ENCODE data around the gene PDE4A.
"Not testable (repeated sequence)": the region's sequence is repeated elsewhere in the genome, so short reads cannot be mapped to it uniquely, and the experiment has no call there.

The PDE4A gene

DNA sequence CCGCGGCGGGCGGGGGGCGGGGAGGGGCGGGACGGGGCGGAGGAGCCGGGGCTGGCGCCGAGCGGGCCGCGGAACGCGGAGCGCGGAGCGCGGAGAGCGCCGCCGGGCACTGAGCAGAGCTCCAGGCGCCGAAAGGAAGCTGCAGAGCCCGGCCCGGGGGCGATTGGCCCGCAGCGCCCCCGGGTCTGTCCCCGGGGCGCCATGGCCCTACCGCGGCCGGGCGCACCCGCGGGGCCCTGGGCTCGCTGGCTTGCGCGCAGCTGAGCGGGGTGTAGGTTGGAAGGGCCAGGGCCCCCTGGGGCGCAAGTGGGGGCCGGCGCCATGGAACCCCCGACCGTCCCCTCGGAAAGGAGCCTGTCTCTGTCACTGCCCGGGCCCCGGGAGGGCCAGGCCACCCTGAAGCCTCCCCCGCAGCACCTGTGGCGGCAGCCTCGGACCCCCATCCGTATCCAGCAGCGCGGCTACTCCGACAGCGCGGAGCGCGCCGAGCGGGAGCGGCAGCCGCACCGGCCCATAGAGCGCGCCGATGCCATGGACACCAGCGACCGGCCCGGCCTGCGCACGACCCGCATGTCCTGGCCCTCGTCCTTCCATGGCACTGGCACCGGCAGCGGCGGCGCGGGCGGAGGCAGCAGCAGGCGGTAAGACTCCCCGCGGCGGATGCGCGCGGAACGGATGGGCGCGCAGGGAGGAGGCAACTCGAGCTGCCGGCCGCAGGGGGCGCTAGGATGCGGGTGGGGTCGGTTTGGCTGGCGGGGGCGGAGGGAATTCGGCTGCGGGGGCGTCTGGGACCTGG is at the start of gene PDE4A:
TSS of gene PDE4A (plus strand) at position 95 of the 796 bp plus-strand sequence. CDS start at position 322, 227 bp downstream.
- peak; percentile 38 to 48 for DNase-seq

DNA sequence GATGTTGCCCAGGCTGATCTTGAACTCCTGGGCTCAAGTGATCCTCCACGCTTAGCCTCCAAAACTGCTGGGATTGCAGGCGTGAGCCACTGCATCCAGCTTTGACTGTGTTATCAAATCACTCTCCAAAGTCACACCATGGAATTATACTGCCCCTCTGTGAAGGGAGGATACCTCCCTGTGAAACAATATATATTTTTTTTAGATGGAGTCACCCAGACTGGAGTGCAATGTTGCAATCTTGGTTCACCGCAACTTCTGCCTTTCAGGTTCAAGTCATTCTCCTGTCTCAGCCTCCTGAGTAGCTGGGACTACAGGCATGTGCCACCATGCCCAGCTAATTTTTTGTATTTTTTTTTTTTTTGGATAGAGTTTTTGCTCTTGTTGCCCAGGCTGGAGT is 47.6 kb upstream of the PDE4A start:
- peak; percentile 78 to 84 for DNase-seq

DNA sequence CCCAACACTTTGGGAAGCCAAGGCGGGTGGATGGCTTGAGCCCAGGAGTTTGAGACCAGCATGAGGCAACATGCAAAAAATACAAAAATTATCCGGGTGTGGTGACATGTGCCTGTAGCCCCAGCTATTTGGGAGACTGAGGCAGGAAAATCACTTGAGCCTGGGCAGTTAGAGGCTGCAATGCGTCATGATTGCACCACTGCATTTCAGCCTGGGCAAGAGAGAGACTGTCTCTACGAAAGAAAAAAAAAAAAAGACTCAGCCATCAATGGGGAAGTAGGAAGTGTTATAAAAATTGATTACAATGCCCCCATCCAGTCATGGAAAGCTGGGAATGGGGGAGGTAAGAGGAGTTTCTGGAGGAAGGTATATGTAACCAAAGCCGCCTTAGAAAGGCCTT is 45.4 kb upstream of the PDE4A start:
- DNase-seq: no peak

DNA sequence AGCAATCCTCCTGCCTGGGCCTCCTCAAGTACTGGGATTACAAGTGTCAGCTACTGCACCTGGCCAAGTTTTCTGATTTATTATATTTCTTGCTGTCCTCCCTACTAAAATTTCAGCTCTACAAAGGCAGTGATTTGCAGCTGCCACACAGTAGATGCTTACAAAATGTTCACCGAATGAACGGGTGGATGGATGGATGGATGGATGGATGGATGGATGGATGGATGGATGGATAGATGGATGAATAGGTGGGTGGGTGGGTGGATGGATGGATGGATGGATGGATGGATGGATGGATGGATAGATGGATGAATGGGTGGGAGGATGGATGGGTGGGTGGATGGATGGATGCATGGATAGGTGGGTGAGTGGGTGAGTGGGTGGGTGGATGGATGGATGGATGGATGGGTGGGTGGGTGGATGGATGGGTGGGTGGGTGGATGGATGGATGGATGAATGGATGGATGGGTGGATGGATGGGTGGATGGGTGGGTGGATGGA is 43.1 kb upstream of the PDE4A start:
- not testable (repeated sequence) for DNase-seq

DNA sequence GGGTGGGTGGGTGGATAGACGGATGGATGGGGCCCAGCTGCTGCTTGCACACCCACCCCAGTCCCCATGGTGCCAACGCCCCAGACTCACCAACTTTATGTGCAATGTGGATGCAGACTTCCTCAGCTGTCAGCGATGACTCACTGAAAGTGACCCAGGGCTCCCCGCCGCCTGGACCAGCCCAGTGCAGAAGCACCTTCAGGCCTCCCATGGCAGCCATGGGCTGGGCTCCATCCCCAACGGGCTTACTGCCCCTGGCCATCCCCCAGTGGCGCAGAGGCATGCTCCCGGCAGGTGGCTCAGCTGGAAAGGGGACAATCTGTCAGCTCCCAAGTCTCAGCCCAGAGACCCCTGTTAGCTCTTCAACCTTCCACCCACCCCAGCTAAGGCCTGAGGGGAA is 42.2 kb upstream of the PDE4A start:
- DNase-seq: no peak

DNA sequence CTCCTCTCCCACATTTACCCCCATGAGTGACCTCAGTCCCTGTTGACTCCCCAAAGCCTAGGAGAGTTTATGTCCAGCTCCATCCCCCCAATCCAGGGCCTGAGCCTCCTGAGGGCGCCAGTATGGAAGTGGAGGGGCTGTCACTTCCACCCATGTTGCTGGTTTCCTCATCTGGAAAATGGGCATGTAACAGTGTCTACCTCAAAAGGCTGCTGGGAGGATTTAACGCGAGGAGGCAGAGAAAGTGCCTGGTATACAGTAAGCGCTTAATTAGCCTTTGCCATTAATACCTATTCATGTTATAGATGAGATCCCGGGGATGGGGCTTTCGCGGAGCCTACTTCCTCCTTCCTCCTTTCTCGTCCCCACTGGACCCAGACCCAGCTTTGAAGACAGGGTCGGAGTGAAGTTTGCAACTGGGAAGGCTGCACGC is 40.4 kb upstream of the PDE4A start:
- no peak for DNase-seq

DNA sequence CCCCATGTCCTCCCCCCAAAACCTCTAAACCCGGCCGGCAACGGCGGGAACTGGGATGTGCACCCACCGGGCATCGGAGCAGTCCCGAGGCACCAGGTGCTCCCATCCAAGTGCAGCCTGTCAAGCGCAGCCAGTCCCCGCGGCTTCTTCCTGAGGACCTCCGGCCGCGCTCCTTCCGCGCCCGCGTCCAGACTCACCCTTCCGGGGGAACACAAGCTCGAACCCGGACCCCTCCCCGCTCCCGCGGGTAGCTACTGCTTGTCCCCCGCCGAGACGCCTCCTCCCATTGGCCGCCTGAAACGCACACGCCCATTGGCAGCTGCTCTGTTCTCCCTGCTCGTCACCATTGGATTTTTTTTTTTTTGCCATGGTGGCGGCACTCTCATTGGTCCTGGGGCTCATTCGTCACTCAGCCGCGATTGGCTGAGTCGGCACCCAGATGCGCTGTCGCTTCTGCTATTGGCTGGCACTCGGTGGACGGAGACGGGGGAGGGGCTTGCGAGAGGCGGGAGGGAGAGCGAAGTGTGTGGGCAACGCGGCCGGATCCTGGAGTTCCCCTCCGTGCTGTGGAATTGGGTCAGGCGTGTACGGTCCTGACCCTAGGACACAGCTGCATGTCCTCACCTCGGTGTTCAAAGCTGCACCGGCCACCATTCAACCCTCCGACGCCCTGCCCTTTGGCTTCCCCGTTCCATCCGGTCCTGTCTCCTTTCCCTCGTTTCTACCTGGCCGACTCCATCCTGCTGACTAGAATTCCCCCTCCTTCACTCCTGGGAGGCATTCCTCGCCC is 39.8 kb upstream of the PDE4A start, which contains the start of gene TYK2:
TSS of gene TYK2 (minus strand) at position 260 of the 790 bp plus-strand sequence. CDS start 2,166 bp downstream, outside the sequence.
- DNase-seq: peak; percentile 97 to 98

DNA sequence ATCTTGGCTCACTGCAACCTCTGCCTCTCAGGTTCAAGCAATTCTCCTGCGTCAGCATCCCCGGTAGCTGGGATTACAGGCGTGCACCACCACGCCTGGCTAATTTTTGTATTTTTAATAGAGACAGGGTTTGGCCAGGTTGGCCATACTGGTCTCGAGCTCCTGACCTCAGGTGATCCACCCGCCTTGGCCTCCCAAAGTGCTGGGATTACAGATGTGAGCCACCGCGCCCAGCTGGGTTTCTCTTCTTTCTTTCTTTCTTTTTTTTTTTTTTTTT is 37.2 kb upstream of the PDE4A start:
- not testable (repeated sequence) for DNase-seq

DNA sequence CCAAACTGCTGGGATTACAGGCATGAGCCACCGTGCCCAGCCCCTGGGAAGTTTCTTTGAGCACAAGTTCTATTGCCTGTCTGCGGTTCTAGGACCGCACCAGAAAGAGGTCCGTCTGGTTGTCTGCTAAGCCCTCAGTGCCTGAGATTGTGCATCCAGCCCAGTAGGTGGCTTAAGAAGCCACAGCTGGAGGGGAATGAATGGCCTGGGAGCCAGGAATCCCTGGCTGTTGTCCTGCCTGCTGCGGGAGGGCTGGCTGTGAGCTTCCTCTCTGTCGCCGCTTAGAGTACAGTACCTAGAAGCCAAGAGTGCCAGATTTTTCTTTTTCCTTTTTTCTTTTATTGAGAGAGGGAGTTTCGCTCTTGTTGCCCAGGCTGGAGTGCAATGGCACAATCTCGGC is 35.8 kb upstream of the PDE4A start:
- DNase-seq: no peak

DNA sequence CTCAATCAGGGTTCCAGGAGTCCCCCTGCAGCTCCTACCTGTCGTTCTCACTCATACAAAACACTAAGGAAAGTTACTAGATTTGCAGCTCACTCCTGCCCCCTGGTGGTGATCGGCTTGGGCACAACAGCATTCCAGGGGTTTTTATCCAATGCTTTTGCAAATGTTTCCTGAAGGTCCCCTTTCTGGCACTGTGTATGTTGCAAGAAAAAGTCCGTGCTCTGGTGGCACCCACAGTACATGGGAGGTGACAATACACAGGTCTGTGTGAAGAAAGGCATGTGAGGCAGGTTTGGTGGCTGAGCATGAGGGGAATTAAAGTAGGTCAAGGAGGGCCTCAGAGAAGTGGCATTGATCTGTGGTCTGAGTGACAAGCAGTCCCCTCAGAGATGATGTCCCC is 31.4 kb upstream of the PDE4A start:
- peak; percentile 73 to 77 for DNase-seq

DNA sequence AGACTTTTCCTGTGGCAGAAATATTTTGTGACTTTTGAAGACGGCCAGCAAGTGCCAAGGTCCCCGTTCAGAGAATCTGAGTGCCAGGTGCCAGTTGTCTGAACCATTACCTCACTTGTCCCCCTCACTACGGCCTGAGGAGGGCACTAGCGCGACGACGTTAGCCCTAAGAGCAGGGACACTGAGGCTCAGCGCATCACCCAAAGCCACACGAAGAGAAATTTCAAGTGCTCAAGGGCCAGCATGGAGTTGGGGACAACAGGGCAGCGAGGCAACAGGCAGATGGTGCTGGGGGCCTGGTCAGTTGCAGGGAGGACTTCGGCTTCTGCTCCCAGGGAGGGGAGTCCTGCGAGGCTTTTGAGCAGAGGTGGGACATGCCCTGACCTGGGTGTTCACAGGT is 30.5 kb upstream of the PDE4A start:
- DNase-seq: peak; percentile 32 to 40

DNA sequence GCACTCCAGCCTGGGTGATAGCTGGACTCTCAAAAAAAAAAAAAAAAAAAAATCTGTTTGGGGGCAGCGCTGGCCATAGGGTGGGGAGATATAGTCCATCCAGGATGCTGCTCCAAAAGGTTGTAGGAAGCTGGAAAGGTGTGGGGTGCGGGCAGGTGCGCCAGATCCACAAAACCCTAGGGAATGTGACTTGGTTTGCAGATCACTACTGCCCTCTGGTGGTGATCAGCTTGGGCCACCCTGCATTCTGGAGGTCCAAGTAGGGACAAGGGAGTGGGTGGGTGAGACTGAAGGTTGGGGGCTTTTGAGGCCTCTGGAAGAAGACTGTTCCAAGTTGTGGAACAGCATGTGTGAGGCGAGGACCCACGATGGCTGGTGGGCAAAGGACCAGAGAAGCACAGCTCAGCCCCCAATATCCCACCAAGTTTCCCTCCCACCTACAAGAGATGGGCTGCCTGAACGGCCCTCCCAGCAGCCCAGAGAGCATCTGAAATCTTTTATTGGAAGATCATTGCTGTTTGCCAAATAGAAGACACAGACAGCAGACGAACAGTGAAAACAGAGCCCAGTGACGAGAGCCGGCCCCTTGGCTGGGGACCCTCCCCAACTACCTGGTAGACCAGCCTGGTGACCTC is 29.6 kb upstream of the PDE4A start:
- peak; percentile 49 to 57 for DNase-seq

DNA sequence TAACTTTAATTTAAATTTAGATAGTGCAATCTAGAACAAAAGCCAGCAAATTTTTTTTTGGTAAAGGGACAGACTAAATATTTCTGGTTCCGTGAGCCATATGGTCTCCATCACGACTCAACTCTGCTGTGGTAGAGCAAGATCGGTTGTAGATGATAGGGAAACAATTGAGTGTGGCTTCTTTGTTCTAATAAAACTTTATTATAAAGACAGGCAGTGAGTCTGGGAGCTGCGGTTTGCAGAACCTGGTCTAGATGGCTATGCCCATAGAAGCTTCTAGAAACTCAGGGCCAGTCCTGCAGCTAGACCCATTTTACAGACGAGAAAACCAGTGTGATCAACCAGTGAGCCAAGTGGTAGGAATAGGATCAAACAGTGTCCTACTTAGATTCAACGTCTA is 28.2 kb upstream of the PDE4A start:
- no peak for DNase-seq

DNA sequence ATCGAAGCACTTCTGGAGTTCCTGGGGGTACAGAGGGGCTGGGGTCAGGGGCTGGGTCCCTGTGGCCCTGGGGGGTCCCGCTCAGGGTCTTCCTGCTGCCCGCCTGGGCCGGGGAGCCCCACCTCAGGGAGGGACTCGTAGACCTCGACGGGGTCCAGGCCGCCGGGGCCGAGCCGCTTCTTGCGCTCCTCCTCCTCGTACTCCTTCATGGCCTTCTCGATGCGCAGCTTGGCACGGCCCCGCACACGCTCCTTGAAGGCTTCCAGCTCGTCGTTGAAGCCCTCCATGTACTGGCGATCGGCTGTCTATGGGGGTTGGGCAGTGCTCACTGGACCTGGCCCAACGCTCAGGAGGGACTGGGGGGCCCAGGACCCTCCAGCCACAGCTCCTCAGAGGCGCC is 27.2 kb upstream of the PDE4A start:
- no peak for DNase-seq

DNA sequence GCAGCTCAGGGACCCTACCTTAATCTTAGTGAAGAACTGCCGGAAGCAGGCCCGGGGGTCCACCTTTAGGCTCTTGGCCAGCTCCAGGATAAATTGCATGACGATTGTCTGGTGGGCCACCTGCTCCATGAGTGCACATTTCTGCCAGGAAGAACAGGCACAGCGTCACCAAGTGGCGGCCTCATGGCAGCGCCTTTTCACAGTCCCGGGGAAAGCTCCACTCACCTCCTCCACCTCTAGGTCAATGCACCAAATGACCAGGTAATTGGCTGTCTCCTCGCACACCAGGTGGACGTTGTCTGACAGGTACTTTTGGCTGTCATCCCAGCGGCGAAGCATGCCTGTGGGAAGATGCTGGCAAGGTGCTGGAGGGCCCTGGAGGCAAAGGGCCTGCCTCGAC is 25.3 kb upstream of the PDE4A start:
- DNase-seq: no peak

DNA sequence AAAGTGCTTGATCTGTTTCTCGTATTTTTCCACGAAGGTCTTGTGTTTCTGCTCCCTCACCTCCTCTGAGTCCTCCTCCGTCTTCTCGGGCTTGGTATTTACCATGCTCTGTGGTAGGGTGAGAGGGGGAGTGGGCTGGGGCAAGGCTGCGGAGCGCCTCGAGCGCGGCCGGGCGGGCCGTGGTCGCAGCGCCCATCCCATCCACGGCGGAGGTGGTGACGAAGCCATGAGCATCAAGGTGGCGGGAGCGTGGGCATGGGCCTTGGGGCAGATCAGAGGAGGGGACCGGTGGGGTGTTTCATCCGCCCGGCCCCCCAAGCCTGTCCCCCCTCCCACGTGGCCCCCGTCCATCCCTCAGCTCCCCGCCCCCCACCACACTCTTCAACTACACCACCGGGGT is 24.9 kb upstream of the PDE4A start:
- no peak for DNase-seq

DNA sequence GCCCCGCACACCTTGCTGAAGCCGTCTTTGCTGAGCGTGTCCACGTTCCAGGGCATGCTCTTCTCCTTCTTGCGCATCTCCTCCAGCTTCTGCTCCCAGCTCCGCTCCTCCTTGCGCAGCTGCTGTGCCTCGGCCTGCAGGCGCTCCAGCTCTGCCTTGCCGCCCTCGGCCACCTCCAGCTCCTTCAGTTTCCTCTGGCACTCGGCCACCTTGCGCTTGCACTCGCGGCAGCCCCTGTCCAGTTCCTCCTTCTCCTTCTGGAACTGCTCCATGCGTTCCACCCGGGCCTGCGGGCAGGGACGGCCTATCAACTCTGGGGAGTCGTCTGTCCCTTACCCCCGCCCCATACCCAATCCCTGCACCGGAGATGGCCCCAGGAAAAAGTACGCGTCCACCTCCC is 24.4 kb upstream of the PDE4A start:
- no peak for DNase-seq

DNA sequence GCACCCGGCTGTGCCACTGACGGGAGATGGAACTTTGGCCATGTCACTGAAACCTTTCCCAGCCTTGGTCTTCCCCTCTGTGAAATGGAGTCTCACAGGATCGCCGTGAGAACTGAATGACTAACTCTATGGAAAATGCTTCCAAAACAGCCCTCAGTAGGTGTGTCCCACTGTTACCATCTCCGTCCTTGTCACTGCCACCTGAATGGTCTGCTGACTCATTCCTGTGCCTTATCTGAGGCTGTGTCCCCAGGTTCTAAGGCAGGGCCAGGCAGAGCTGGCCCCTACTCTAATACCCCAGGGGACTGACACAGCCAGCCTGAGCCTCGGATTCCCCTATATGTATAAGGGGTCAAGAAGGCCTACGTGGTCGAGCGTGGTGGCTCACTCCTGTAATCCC is 21.5 kb upstream of the PDE4A start:
- DNase-seq: no peak

DNA sequence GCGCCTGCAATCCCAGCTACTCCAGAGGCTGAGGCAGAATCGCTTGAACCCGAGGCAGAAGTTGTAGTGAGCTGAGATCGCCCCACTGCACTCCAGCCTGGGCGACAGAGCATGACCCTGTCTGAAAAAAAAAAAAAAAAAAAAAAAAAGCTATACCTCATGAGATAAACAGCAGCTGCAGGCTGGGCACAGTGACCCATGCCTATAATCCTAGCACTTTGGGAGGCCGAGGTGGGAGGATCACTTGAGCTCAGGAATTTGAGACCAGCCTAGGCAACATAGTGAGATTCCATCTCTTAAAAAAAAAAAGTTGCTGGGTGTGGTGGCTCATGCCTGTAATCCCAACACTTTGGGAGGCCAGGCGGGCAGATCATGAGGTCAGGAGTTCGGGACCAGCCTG is 21.0 kb upstream of the PDE4A start:
- not testable (repeated sequence) for DNase-seq

DNA sequence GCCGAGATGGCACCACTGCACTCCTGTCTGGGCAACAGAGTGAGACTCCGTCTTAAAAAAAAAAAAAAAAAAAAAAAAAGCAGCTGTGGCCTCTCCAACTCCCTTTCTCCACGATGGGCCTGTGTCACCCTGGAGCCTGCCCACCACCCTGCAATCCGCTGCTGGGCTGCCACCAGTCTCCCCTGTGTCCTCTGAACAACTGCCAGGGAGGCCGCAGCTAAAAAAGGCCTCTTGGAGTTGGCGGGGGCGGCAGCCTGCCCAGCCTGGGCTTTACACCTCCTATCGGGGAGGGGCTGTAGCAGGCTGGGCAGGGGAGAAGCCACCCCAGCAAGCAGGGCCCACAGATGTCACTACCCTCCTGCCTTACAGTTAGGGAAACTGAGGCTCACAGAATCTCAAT is 20.5 kb upstream of the PDE4A start:
- no peak for DNase-seq

DNA sequence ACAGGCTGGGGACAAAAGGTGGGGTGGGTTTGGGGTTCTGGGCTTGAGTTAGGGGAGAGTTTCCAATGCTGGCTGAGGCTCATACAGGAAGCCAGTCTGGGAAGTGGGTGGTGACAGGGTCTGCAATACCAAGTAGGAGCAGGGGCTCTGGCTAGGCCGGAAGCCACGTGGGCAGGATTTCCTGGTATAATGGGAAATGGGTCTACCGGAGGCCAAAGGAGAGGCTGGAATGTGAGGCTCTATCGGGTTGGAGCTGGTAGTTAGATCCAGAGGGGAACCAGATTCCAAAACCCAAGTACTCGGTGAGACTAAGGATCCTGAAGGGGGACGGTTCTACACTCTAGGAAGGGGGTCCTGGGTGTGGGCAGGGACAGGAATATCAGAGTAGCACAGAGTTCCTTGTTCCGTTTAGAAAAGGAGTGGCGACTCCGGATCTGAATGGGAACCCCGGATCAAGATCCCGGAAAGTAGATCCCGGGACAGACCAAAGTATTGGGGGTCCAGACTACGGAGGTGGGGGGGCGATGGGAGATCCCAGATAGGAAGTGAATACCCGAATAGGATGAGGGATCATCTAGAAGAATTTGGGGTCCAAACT is 17.8 kb upstream of the PDE4A start:
- peak in 1 of 2 experiments; percentile 44 for DNase-seq

DNA sequence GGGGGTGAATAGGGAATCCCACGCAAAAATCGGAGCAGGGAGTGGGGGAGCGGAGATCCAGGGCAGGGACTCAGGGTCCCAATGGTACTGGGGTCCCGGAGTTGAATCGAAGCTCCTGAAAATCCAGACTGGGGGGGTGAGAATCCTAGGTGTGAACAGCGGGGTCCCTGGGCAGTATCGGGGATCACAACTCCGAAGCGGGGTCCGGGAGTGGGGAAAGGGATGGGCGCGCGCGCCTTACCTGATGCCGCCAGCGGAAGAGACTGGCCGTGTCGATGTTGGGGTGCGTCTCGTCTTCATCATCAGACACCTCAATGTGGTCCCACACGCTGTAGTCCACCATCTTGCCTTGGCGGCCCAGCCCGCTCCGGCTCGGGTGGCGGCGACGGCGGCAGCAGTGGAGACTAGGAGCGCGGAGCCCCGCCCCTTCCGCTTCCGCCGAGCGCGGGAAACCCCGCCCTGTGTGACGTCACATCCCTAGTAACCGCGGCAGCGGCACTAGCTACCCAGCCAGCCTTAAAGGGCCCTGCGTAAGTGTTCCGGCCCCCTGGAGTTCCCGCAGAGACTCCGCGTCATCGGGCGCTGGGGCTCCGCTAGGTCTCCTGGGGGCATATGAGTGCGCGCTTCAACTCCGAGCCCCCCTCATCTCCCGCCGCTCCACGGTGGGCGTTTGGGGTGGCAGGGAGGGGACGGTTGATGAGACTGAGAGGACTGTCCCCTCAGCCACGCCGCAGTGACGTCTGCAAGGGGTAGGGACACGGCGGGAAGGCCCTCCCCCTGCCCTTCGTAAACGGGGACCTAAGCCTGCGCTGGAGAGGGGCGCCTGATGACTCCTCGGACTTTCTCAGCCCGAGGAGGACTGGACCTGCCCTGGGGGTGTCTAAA is 17.0 kb upstream of the PDE4A start, which contains the start of gene CDC37:
TSS of gene CDC37 (minus strand) at position 406 of the 885 bp plus-strand sequence. CDS start at position 343, 63 bp downstream.
- DNase-seq: peak; percentile 91 to 92

Data from Kasumi-1 (cell line).